CD4-positive, alpha-beta T cell treated with Interleukin-6 at 100 ng/mL for 8 hours (primary cell): Measurements from ENCODE around the gene CLCA4.

Experiments used
- DNase-seq: peaks from one replicate; pipeline ENCODE4 v3.0.0-alpha.2; 2020; ENCODE audit warnings: mixed read lengths, low spot score

CLCA4 gene

DNA sequence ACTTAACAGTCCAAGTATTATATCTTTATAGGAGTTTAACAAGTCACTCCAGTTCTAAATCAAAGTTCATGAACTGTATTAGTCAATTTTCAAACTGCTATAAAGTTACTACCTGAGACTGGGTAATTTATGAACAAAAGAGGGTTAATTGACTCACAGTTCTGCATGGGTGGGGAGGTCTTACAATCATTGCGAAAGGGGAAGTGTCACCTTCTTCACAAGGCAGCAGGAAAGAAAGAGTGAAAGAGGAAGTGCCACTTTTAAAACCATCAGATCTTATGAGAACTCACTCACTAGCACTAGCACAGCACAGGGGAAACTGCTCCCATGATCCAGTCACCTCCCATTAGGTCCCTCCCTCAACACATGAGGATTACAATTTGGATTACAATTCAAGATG lies 70.0 kb downstream of the CLCA4 start:
- DNase-seq, result no peak

DNA sequence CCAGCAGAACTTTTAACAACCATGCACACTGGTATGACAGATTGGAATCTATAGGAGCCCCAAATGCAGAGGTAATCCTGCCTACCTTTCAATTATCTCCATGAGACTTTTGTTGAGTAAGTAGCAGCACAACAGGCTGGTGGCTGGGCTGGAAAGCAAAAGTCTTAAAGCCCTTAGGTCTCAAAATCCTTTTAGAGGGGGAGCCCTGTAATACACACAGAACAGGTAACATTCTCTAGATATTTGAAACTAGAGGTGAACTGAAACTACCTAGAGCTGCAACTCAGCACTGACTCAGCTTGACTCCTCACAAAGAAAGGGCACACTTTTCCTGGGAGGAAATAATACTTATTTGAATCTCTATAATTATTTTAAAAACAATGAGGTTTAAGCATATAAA lies 71.5 kb downstream of the CLCA4 start:
- DNase-seq, result no peak

DNA sequence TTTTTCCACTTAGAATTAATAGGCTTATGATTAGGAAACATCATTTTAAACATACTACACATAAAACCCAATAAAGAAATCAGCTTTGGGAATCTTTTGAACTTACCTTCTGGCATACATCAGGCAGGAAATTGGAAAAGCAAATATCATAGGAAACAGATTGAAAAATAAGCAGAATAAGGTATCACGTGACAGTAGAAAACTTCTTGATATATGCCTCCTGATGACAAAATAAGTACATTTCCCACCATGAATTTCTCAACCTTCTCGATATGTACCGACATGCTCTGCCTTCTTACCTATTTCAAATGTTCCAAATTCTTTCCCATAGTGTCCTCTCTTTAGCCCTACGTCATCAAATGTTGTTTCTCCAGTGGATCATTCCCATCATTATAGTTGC lies 72.4 kb downstream of the CLCA4 start:
- DNase-seq, result no peak

DNA sequence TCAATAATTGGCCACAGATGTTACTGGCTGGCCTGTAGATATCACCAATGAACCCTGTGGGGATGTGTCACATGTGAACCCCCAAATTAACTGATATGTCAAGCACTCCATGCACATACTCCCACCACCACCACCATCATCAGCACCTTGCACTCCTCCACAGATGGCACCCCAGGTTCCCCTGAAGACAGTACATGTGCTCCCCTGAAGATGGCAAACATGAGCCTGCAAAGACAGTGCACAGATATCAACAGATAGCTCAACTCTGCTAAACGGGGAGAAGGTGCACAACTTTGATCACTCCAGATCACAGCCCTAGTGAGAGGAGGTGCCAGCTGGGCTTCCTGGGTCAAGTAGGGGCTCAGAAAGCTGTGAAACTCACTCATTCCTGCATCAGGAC lies 74.4 kb downstream of the CLCA4 start:
- DNase-seq, result no peak
